Effector CD8-positive, alpha-beta T cell (primary cell): ENCODE measurements around the gene FUS.
"Not testable (repeated sequence)": the region's sequence is repeated elsewhere in the genome, so short reads cannot be mapped to it uniquely, and the experiment has no call there.

Experiments
- DNase-seq: peaks from one replicate; lab custom pipeline; 2025; lab: John Stamatoyannopoulos, UW
- total RNA-seq, 4 experiments: gene quantifications; one replicate each; lab custom pipeline; 2026; lab: John Stamatoyannopoulos, UW

Gene FUS
- 89.7 to 151 (median 117) reads per million in 4 experiments for total RNA-seq

- peak; percentile 91 for DNase-seq
These were observed at the start of gene FUS for GRCh38 chr16:31179747-31180459. Gene FUS (plus strand): TSS chr16:31180139. CDS start chr16:31180215, 76 bp downstream.

- no peak for DNase-seq
These were observed 49.5 kb upstream of the FUS start for GRCh38 chr16:31130336-31130891.

- DNase-seq, result no peak
These were observed 49.0 kb upstream of the FUS start for GRCh38 chr16:31130899-31131298.

GRCh38 chr16:31131416-31131815, 48.5 kb upstream of the FUS start:
- no peak for DNase-seq

- DNase-seq, result no peak
These were observed 48.1 kb upstream of the FUS start for GRCh38 chr16:31131841-31132271.

GRCh38 chr16:31132303-31132979, 47.5 kb upstream of the FUS start:
- DNase-seq, result no peak

GRCh38 chr16:31133046-31133501, 46.9 kb upstream of the FUS start:
- no peak for DNase-seq

GRCh38 chr16:31134091-31134571, 45.8 kb upstream of the FUS start:
- no peak for DNase-seq

- no peak for DNase-seq
These were observed 45.1 kb upstream of the FUS start for GRCh38 chr16:31134625-31135534.

- DNase-seq, result no peak
These were observed 44.2 kb upstream of the FUS start, which contains the start of gene PRSS8 for GRCh38 chr16:31135535-31136286. Gene PRSS8 (minus strand): TSS chr16:31135727. CDS start chr16:31135498, 229 bp downstream.

GRCh38 chr16:31136287-31136662, 43.7 kb upstream of the FUS start:
- no peak for DNase-seq

- DNase-seq, result not testable (repeated sequence)
These were observed 43.0 kb upstream of the FUS start for GRCh38 chr16:31136822-31137499.

GRCh38 chr16:31138621-31139578, 41.0 kb upstream of the FUS start:
- DNase-seq, result no peak

- not testable (repeated sequence) for DNase-seq
These were observed 38.9 kb upstream of the FUS start for GRCh38 chr16:31141071-31141469.

- no peak for DNase-seq
These were observed 38.3 kb upstream of the FUS start for GRCh38 chr16:31141489-31142108.

- DNase-seq, result peak; percentile 98
These were observed 37.6 kb upstream of the FUS start for GRCh38 chr16:31142109-31143010.

- no peak for DNase-seq
These were observed 36.8 kb upstream of the FUS start for GRCh38 chr16:31143011-31143693.
